Tibial nerve (tissue), 4 donors: ENCODE measurements around the gene VWA8.
"Not testable (repeated sequence)": the region's sequence is repeated elsewhere in the genome, so short reads cannot be mapped to it uniquely, and the experiment has no call there.

Experiments used
- CTCF ChIP-seq, 5 experiments: fragments of 200-600 bp in 3 of 5; fragments of 450-650 bp in 2 of 5; sonication (generic) in 3 of 5; IDR thresholded peaks; one replicate each; pipeline ENCODE4 v1.5.1; 2016 to 2019; ENCODE audit warnings: antibody characterized with exemption in 5 of 5, mild to moderate bottlenecking in 3 of 5, moderate library complexity in 2 of 5
- EP300 ChIP-seq, 2 donors: sonication (generic); formaldehyde crosslinking; IDR thresholded peaks; one replicate each; pipeline ENCODE4 v1.6.1; 2017; ENCODE audit warnings: antibody characterized with exemption in 2 of 2, mild to moderate bottlenecking in 1 of 2

DNA sequence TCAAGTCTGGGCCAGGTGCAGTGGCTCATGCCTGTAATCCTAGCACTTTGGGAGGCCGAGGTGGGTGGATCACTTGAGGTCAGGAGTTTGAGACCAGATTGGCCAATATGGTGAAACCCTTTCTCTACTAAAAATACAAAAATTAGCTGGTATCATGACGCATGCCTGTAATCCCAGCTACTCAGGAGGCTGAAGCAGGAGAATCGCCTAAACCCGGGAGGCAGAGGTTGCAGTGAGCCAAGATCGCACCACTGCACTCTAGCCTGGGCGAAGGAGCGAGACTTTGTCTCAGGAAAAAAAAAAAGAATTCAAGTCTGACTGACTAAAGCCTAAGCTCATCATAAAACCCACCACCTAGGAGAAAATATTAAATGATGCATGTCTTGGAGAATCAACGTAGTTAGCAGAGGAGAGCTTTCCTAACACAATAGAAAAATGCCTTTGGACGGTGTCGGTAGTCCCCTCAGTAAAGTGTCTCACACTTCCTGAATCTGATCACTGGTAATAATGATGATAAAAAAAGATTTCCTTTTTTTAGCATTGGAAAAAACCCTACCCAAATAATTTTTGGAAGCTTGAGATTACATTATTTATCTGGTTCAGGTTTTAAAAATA is 313.1 kb downstream of the VWA8 start:
- not testable (repeated sequence) for TF ChIP-seq CTCF, EP300 (IDR thresholded peaks at IDR 0.05)
